Muscle layer of duodenum (tissue), 2 donors: Measurements from ENCODE around the gene CHCHD4.

ENCODE experiments used
- H3K27ac ChIP-seq: one replicate; pipeline ENCODE4 v1.7.0; 2013; ENCODE audit warnings: mild to moderate bottlenecking, low read length
- H3K27me3 ChIP-seq: one replicate; pipeline ENCODE4 v1.7.0; 2013; ENCODE audit warnings: low read depth, mild to moderate bottlenecking, control low read depth, low read length
- H3K36me3 ChIP-seq, 2 donors: one replicate each; pipeline ENCODE4 v1.7.0; 2013; ENCODE audit warnings: low read length in 2 of 2, control low read depth in 1 of 2, mild to moderate bottlenecking in 1 of 2; ENCODE audit not compliant: insufficient read depth in 2 of 2, control insufficient read depth in 1 of 2
- H3K4me1 ChIP-seq, 2 donors: one replicate each; pipeline ENCODE4 v1.7.0; 2013; ENCODE audit warnings: low read length in 2 of 2, mild to moderate bottlenecking in 2 of 2, control low read depth in 1 of 2, moderate library complexity in 1 of 2; ENCODE audit not compliant: insufficient read depth in 2 of 2, control insufficient read depth in 1 of 2
- H3K4me3 ChIP-seq, 2 donors: one replicate each; pipeline ENCODE4 v1.7.0; 2013; ENCODE audit warnings: low read length in 2 of 2, low read depth in 1 of 2, mild to moderate bottlenecking in 1 of 2
- H3K9me3 ChIP-seq, 2 donors: one replicate each; pipeline ENCODE4 v1.7.0; 2013; ENCODE audit warnings: low read length in 2 of 2, control low read depth in 1 of 2, mild to moderate bottlenecking in 1 of 2; ENCODE audit not compliant: control insufficient read depth in 1 of 2
- donor health status: healthy.

CHCHD4 gene

DNA sequence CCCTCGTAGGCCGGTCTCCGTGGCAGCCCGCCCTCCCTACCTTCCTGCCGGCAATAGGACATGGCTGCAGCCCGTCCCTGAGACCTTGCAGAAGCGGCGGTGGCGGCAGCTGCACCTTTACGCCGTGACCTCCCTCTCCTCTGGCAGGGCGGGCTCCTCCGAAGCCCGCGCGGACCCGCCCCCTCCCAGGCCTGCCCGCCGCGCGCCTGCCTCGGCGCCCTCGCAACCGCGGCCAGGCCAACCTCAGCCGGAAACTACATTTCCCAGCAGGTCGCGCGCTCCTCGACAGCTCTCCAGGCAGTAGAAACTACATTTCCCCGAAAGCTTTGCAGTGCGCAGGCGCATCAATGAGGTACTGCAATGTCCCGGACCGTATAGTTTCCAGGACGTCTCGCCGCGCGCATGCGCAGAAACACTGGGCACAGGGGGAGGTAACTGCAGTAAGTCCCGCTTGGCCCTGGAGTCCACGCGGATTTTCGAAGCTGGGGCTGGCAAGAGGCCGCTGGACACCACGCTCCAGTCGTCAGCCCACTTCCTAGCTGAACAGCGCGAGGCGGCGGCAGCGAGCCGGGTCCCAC, at the start of gene CHCHD4, which contains the start of gene TMEM43:
Gene CHCHD4, minus strand, starts transcription at position 256 of the 578 bp plus-strand sequence. Its CDS starts 194 bp downstream, at position 62.
Gene TMEM43, plus strand, starts transcription at position 438 of the 578 bp plus-strand sequence. CDS start 142 bp downstream, outside the sequence.
- Histone ChIP-seq H3K27me3 (no peaks in the 10 kb centered on the region), H3K4me1 (peaks cover 18 to 35% of the 10 kb centered on the region in 2 donors), H3K4me3 (peak within 1 kb of the TSS; percentile 88 to 89), H3K27ac (peak within 1 kb of the TSS; percentile 94), H3K9me3 (no peaks in the 10 kb centered on the region), H3K36me3 (peaks cover 18 to 22% of the 10 kb centered on the region in 2 donors)

DNA sequence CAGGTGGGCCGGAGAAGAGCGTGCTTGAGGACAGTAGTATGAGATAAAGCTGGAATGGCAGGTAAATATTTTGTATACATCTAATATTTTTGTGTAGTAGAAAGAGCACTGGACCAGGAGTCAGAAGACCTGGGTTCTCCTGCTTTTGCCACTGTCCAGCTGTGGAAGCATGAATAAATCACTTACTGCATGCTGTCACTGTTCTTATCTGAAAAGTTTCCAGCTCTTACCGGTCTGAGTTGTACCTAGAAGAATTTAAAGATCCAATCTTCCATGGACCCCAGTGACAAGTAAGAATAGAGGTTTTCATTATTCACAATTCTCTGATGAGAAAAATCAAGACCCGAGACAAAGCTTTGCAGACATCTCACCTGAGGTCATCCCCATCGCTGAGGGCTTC, 47.8 kb upstream of the CHCHD4 start:
- Histone ChIP-seq H3K36me3 (peaks cover 46 to 51% of the 10 kb centered on the region in 2 donors), H3K9me3 (no peaks in the 10 kb centered on the region), H3K4me1 (peaks cover 10 to 14% of the 10 kb centered on the region in 2 donors), H3K27ac (no peak overlapping the region), H3K27me3 (no peaks in the 10 kb centered on the region), H3K4me3 (no peak overlapping the region)

DNA sequence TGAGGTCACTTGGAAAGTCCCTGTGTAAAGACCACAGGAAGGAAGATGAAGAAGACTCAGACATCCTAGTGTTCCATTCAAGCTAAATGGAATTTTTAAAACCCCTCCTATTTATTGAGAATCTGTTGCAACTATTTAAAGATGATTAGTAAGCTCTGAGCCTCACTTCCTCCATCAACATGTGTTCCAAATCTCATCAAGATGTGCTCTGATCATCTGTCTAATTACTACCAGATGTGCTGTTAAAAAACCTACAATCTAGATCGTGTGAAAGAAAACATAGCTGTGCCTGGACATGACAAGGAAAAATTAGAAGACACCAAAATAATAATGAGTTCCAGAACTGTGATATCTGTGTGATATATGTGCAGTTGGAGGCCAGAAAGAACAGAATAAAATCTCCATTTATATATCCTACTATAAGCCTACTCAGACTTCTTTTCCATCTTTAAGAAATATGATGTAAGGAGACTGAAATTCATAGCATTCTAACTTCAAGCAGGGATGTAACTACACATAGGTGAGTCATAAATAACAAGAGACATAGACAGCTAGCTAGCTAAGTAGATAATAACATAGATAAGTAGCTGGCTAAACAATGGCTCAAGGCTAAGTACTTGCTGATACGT, 46.0 kb upstream of the CHCHD4 start:
- Histone ChIP-seq H3K4me3 (no peak overlapping the region), H3K36me3 (peaks cover 59 to 69% of the 10 kb centered on the region in 2 donors), H3K4me1 (peaks cover 0 to 6% of the 10 kb centered on the region in 2 donors), H3K27me3 (no peaks in the 10 kb centered on the region), H3K9me3 (no peaks in the 10 kb centered on the region), H3K27ac (no peak overlapping the region)

DNA sequence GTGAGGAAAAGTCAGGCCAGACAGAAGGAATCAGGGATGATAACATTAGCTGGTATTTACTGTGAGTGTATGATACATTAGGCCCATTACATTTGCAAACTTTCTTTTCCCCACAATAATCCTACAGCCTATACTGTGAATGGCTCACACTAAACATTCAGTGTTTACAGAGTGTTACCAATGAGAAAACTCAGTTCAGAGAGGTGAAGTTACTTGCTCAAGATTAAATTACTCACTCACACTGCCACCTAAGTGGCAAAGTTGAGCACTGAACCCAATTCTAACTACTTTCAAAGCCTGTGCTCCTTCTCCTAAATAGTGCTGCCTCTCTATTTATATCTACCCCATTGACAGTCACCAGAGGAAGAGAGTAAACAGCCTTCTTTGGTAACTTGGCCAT, 45.2 kb upstream of the CHCHD4 start:
- Histone ChIP-seq H3K4me3 (no peak overlapping the region), H3K9me3 (no peaks in the 10 kb centered on the region), H3K4me1 (no peaks in the 10 kb centered on the region), H3K36me3 (peaks cover 67 to 76% of the 10 kb centered on the region in 2 donors), H3K27ac (no peak overlapping the region), H3K27me3 (no peaks in the 10 kb centered on the region)

DNA sequence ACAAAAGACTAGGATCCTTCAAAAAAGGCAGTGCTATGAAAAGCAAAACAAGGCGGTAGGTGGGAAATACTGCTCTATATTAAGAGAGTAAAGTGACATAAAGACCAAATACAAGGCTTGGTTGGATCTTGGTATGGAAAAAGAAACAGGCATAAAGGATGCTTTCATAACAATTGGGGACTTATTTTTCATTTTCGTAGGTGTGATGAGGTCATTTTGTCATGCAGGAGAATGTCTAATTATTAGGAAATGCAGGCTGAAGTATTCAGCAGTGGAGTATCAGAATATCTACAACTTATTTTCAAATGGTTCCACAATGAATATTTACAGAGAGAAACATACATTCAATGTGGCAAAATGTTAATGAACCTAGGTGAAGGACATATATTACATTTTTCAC, 44.8 kb upstream of the CHCHD4 start:
- no peak overlapping the region for H3K4me3 ChIP-seq
- H3K36me3 ChIP-seq = peaks cover 71 to 81% of the 10 kb centered on the region in 2 donors
- no peaks in the 10 kb centered on the region for H3K4me1 ChIP-seq
- no peaks in the 10 kb centered on the region for H3K9me3 ChIP-seq
- H3K27ac ChIP-seq = no peak overlapping the region
- H3K27me3 ChIP-seq = no peaks in the 10 kb centered on the region

DNA sequence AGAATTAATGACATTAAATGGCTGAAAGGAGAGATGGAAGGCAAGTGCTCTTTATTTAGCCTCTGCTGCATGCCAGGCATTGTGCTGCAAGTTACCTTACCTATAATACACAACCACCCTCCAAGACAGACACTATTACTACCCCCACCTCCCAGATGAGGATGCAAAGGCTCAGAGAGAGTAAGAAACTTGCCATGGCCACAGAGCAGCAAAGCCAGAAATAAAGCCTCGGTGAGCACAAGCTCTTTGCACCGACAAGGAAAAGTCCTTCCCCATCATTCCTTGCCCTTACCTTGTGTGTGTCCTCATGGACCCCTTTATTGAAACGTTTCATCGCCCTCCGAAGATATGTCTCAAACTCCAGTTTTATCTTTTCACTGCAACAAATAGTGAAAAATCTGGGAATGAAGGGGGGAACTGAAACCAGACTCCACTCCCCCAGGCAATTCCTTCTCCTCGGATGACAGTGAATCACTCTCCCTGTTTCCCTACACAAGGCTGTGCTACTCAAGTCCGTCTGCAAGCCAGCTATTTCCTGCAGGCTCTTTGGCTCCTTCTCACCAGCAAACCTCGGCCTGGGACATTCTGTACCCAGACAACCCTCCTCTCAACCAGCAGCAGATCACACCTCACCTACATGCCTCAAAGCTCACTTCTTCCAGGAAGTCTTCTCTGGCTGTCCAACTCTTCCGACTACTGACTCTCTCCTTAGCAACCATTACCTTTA, 42.4 kb upstream of the CHCHD4 start:
- Histone ChIP-seq H3K4me3 (no peak overlapping the region), H3K27me3 (no peaks in the 10 kb centered on the region), H3K36me3 (peaks cover 78 to 99% of the 10 kb centered on the region in 2 donors), H3K4me1 (no peaks in the 10 kb centered on the region), H3K9me3 (peaks cover under 1 to 4% of the 10 kb centered on the region in 2 donors), H3K27ac (no peak overlapping the region)

DNA sequence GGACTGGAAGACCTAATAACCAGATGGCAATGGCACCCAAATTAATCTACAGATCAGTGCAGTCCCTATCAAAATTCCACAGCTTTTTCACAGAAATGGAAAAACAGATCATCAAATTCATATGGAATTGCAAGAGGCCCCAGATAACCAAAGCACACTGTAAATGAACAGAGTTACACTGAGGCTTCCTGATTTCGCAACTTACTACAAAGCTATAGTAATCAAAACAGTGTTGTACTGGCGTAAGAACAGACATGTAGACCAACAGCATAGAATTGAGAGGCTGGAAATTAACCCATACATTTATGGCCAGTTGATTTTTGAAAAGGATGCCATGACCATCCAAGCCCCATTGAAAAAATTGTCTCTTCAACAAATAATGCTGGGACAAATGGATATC, 37.5 kb upstream of the CHCHD4 start:
- H3K27me3 ChIP-seq = no peaks in the 10 kb centered on the region
- peaks cover 85 to 98% of the 10 kb centered on the region in 2 donors for H3K36me3 ChIP-seq

DNA sequence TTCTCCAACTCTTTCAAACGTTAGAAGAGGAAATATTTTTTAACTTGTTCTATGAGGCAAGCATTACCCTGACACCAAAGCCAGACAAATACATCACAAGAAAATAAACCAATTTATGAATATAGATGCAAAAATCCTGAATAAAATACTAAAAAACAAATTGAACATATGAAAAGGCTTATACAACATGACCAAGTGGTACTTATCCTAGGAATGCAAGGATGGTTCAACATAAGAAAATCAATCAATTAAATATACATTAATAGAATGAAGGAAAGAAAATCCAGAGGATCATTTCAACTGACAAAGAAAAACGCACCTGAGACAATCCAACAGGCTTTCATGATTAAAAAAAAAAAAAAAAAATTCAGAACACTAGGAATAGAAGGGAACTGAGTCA, 36.6 kb upstream of the CHCHD4 start:
- Histone ChIP-seq H3K9me3 (peaks cover 6 to 15% of the 10 kb centered on the region in 2 donors), H3K36me3 (peaks cover 85 to 99% of the 10 kb centered on the region in 2 donors), H3K27ac (no peak overlapping the region)

More for the DNA sequence above, 37.5 kb upstream of the CHCHD4 start:
- H3K4me3 ChIP-seq = no peak overlapping the region
- H3K9me3 ChIP-seq = peaks cover 6 to 15% of the 10 kb centered on the region in 2 donors
- H3K27ac ChIP-seq = no peak overlapping the region
- H3K4me1 ChIP-seq = no peaks in the 10 kb centered on the region

DNA sequence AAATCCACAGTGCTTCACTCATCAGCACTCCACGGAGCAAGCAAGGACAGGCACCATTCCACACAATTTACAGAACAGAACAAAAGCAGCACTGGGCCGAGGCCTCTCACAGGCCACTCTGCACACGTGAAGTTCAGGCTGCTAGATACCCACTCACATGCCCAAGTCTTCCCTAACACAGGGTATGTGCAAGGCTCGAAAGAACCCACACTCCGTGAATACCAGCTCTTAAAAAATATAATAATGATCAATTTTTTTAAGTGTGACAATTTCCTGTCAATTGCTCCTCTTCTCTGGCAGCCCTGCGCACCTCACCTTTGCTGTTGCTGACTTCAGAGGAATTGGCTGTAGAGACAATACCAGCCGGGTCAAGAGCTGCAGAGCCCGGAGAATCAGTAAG, 34.8 kb upstream of the CHCHD4 start:
- H3K4me3 ChIP-seq = no peak overlapping the region
- H3K36me3 ChIP-seq = peaks cover 75 to 88% of the 10 kb centered on the region in 2 donors
- H3K27me3 ChIP-seq = no peaks in the 10 kb centered on the region
- no peak overlapping the region for H3K27ac ChIP-seq
- H3K4me1 ChIP-seq = no peaks in the 10 kb centered on the region
- H3K9me3 ChIP-seq = peaks cover 6 to 15% of the 10 kb centered on the region in 2 donors

More for the DNA sequence above, 36.6 kb upstream of the CHCHD4 start:
- Histone ChIP-seq H3K27me3 (no peaks in the 10 kb centered on the region), H3K4me1 (no peaks in the 10 kb centered on the region), H3K4me3 (no peak overlapping the region)

DNA sequence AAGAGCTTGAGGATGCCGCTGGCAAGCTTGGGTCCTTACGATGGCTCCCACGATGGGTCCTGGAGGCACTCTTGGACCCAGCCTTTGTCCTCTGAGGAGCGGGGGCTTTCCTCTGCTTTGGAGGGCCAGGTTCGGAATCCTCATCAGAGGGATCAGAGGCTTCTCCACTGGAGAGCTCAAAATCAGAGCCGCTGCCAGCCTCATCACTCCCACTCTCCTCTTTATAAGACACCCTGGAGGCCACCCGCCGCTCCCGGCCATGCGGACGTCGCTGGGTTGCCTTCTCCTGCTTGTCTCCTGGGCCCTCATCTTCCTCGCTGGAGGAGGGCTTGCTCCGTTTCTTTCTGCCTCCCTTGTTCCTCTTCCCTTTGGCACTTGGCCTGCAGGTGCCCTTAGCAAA, 33.7 kb upstream of the CHCHD4 start:
- Histone ChIP-seq H3K4me3 (no peak overlapping the region), H3K4me1 (no peaks in the 10 kb centered on the region), H3K36me3 (peaks cover 76 to 88% of the 10 kb centered on the region in 2 donors), H3K9me3 (peaks cover 6 to 15% of the 10 kb centered on the region in 2 donors), H3K27me3 (no peaks in the 10 kb centered on the region), H3K27ac (no peak overlapping the region)

DNA sequence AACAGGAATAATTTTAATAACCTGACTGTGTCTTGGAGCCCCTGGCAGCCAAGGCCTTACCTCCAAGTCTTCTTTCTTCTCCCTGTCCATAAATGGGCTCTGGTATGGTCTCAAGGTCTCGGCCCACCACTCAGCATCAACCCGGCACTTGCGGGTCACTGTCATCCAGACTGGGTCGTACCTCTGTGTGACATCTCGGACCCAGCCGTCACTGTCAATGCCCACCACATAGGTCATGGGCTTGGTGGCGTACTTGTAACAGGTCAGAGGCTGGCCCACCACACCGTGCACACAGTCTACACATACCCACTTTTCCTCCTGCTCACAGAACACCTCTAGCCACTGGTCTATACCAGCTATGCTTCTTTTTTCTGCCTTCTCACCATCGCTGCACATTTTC, 33.3 kb upstream of the CHCHD4 start:
- no peaks in the 10 kb centered on the region for H3K4me1 ChIP-seq
- H3K27me3 ChIP-seq = no peaks in the 10 kb centered on the region
- peaks cover 6 to 15% of the 10 kb centered on the region in 2 donors for H3K9me3 ChIP-seq
- peaks cover 80 to 88% of the 10 kb centered on the region in 2 donors for H3K36me3 ChIP-seq
- H3K27ac ChIP-seq = no peak overlapping the region
- no peak overlapping the region for H3K4me3 ChIP-seq
